Fibroblast of lung (primary cell): ENCODE measurements around the gene IGIP.

Source experiments
- CTCF ChIP-seq, 2 donors: IDR thresholded peaks in 1 of 2; conservative IDR thresholded peaks in 1 of 2; 1 replicate in 1 of 2; 2 replicates in 1 of 2; pipeline ENCODE4 v1.5.1; 2011 to 2012; ENCODE audit warnings: low read length in 2 of 2, control low read depth in 1 of 2, inconsistent platforms in 1 of 2, low read depth in 1 of 2, mild to moderate bottlenecking in 1 of 2
- EZH2 ChIP-seq: IDR thresholded peaks from 2 replicates; pipeline ENCODE4 v1.5.1; 2012; ENCODE audit warnings: low read length, control low read depth, mild to moderate bottlenecking; ENCODE audit errors: missing control alignments

- no peak for TF ChIP-seq CTCF (conservative IDR thresholded peaks at IDR 0.05 in 1 of 2, IDR thresholded peaks at IDR 0.05 in 1 of 2; ENCODE audit: low read depth in 1 of 2, low read length in 2 of 2)
- no peak for TF ChIP-seq EZH2
Measured at GRCh38 chr5:140126315-140127012, 727 bp downstream of the IGIP start.
